GM12878 (cell line): ENCODE measurements around the gene USP54.

Experiments
- CBX3 ChIP-seq: fragments of 200-600 bp; sonication (generic); IDR thresholded peaks from 2 replicates; pipeline ENCODE4 v1.6.1; 2016; ENCODE audit warnings: low read depth, borderline replicate concordance
- CTCF ChIP-seq, 3 experiments: IDR thresholded peaks in 2 of 3; conservative IDR thresholded peaks in 1 of 3; 2 replicates each; pipeline ENCODE4 v1.5.1; 2011; ENCODE audit warnings: low read depth in 3 of 3, low read length in 3 of 3, mild to moderate bottlenecking in 3 of 3, control low read depth in 2 of 3, moderate library complexity in 2 of 3, inconsistent platforms in 1 of 3, mixed read lengths in 1 of 3; ENCODE audit not compliant: control insufficient read depth in 2 of 3, insufficient read depth in 1 of 3; ENCODE audit errors: extremely low read depth in 1 of 3

- no peak for TF ChIP-seq CBX3
- TF ChIP-seq CTCF (IDR thresholded peaks at IDR 0.05 in 2 of 3, conservative IDR thresholded peaks at IDR 0.05 in 1 of 3; ENCODE audit: control insufficient read depth in 2 of 3, extremely low read depth in 1 of 3, insufficient read depth in 1 of 3, low read depth in 3 of 3, low read length in 3 of 3) = no peak
Measured at GRCh38 chr10:73519336-73519735, 71.8 kb downstream of the USP54 start.
